Neural crest cell (in vitro differentiated cells): Measurements from ENCODE around the gene RTP5. TPM values are rescaled to one million over a fixed set of nuclear protein-coding genes. Genes with fewer than 3 reads are reported as not detected.

Experiments
- DNase-seq: peaks from one replicate; pipeline ENCODE4 v3.0.0; 2021; ENCODE audit warnings: low read depth, mixed read lengths, low spot score
- H3K27ac Mint-ChIP-seq: one replicate; pipeline ENCODE4 v1.8.0; 2021; ENCODE audit warnings: mild to moderate bottlenecking, mixed read lengths; ENCODE audit not compliant: unreplicated experiment
- H3K27me3 Mint-ChIP-seq: 2 replicates; pipeline ENCODE4 v1.8.0; 2021; ENCODE audit warnings: low read depth, mild to moderate bottlenecking, mixed read lengths
- H3K36me3 Mint-ChIP-seq: 2 replicates; pipeline ENCODE4 v1.8.0; 2021; ENCODE audit warnings: low read depth, mild to moderate bottlenecking, mixed read lengths
- H3K4me1 Mint-ChIP-seq: 2 replicates; pipeline ENCODE4 v1.8.0; 2021; ENCODE audit warnings: mixed read lengths
- H3K4me3 Mint-ChIP-seq: one replicate; pipeline ENCODE4 v1.8.0; 2021; ENCODE audit warnings: mild to moderate bottlenecking, mixed read lengths
- H3K9me3 Mint-ChIP-seq: 2 replicates; pipeline ENCODE4 v1.8.0; 2021; ENCODE audit warnings: mixed read lengths
- CTCF ChIP-seq: fragments of 200-600 bp; sonication (generic); conservative IDR thresholded peaks from 2 replicates; pipeline ENCODE4 v1.5.0; 2021; ENCODE audit warnings: antibody characterized with exemption, mild to moderate bottlenecking
- total RNA-seq: library from RNA; stranded (reverse); gene quantifications from 2 replicates; pipeline ENCODE4 v1.2.1, GENCODE V29; 2021

The RTP5 gene
- total RNA-seq, 1 donor from 2014 or later, result not detected

- Mint-ChIP-seq H3K9me3 (no peaks in the 10 kb centered on the region), H3K27ac (no peak overlapping the region), H3K27me3 (peaks cover 3% of the 10 kb centered on the region), H3K4me3 (no peak overlapping the region), H3K4me1 (peaks cover 6% of the 10 kb centered on the region), H3K36me3 (peaks cover 5% of the 10 kb centered on the region)
- no peak for DNase-seq
- no peak for TF ChIP-seq CTCF
Measured at GRCh38 chr2:241876528-241877196, 7.1 kb downstream of the RTP5 start.

- Mint-ChIP-seq H3K27ac (no peak overlapping the region), H3K36me3 (peaks cover 5% of the 10 kb centered on the region), H3K4me1 (peaks cover 6% of the 10 kb centered on the region), H3K9me3 (no peaks in the 10 kb centered on the region), H3K4me3 (no peak overlapping the region), H3K27me3 (peaks cover 3% of the 10 kb centered on the region)
- DNase-seq, result no peak
- TF ChIP-seq CTCF, result no peak
Measured at GRCh38 chr2:241877197-241877685, 7.7 kb downstream of the RTP5 start.

GRCh38 chr2:241877989-241878970 is 8.8 kb downstream of the RTP5 start:
- H3K9me3 Mint-ChIP-seq, result no peaks in the 10 kb centered on the region
- TF ChIP-seq CTCF, result peak; percentile 69
- H3K36me3 Mint-ChIP-seq, result peaks cover 5% of the 10 kb centered on the region
- peak; percentile 67 for DNase-seq
- peaks cover 16% of the 10 kb centered on the region for H3K4me1 Mint-ChIP-seq
- H3K27ac Mint-ChIP-seq, result no peak overlapping the region
- H3K27me3 Mint-ChIP-seq, result peaks cover 3% of the 10 kb centered on the region
- peak overlapping the region; percentile 59 for H3K4me3 Mint-ChIP-seq

GRCh38 chr2:241879326-241879725 is 9.8 kb downstream of the RTP5 start:
- peak overlapping the region; percentile 22 for H3K4me3 Mint-ChIP-seq
- peaks cover 5% of the 10 kb centered on the region for H3K36me3 Mint-ChIP-seq
- peaks cover 3% of the 10 kb centered on the region for H3K27me3 Mint-ChIP-seq
- no peaks in the 10 kb centered on the region for H3K9me3 Mint-ChIP-seq
- no peak for DNase-seq
- no peak overlapping the region for H3K27ac Mint-ChIP-seq
- TF ChIP-seq CTCF, result no peak
- H3K4me1 Mint-ChIP-seq, result peaks cover 16% of the 10 kb centered on the region

- no peak for DNase-seq
Measured at GRCh38 chr2:241880311-241881073, 11.0 kb downstream of the RTP5 start.

More at GRCh38 chr2:241880311-241881073, 11.0 kb downstream of the RTP5 start:
- TF ChIP-seq CTCF, result no peak
- no peaks in the 10 kb centered on the region for H3K9me3 Mint-ChIP-seq
- H3K4me1 Mint-ChIP-seq, result peaks cover 16% of the 10 kb centered on the region
- peak overlapping the region; percentile 94 for H3K4me3 Mint-ChIP-seq
- H3K27ac Mint-ChIP-seq, result no peak overlapping the region
- peaks cover 3% of the 10 kb centered on the region for H3K36me3 Mint-ChIP-seq
- peaks cover 3% of the 10 kb centered on the region for H3K27me3 Mint-ChIP-seq
